HepG2 (cell line): ENCODE data around the gene RAB3GAP1.

Experiments
- ASH2L ChIP-seq: fragments of 300-600, 200-600 bp; sonication (generic); IDR thresholded peaks from 2 replicates; pipeline ENCODE4 v1.7.0; 2017; ENCODE audit warnings: low read depth, mild to moderate bottlenecking, moderate library complexity, mixed read lengths, low read length; ENCODE audit not compliant: insufficient read length
- CHCHD3 ChIP-seq: sonication (generic); formaldehyde crosslinking; IDR thresholded peaks from 2 replicates; pipeline ENCODE4 v1.8.0; 2022; ENCODE audit warnings: mild to moderate bottlenecking, missing genetic modification reagents, moderate library complexity
- ELF3 ChIP-seq: IDR thresholded peaks from 2 replicates; pipeline ENCODE4 v1.6.1; 2016; ENCODE audit warnings: missing genetic modification reagents, missing compliant biosample characterization
- EP300 ChIP-seq, 3 experiments: sonication (generic) in 1 of 3; formaldehyde crosslinking in 1 of 3; IDR thresholded peaks; 2 replicates each; pipeline versions ENCODE4 v1.5.1 to v1.6.1; 2011 to 2020; ENCODE audit warnings: low read depth in 2 of 3, low read length in 2 of 3, borderline replicate concordance in 1 of 3, improper control_type of control experiment in 1 of 3, mild to moderate bottlenecking in 1 of 3, missing genetic modification reagents in 1 of 3, moderate library complexity in 1 of 3
- HDAC2 ChIP-seq: sonication (generic); formaldehyde crosslinking; IDR thresholded peaks from 2 replicates; pipeline ENCODE4 v1.4.0; 2020; ENCODE audit warnings: missing genetic modification reagents
- POLR2A ChIP-seq, 2 experiments: IDR thresholded peaks; 2 replicates each; pipeline ENCODE4 v1.6.1; 2011; ENCODE audit warnings: low read depth in 2 of 2, low read length in 2 of 2, mild to moderate bottlenecking in 1 of 2, moderate library complexity in 1 of 2; ENCODE audit not compliant: insufficient read depth in 1 of 2
- SIN3B ChIP-seq: fragments of 150-350 bp; IDR thresholded peaks from 2 replicates; pipeline ENCODE4 v1.6.1; 2014; ENCODE audit warnings: low read length
- TCF12 ChIP-seq, 2 experiments: fragments of 450-650 bp in 1 of 2; sonication (generic) in 1 of 2; formaldehyde crosslinking in 1 of 2; IDR thresholded peaks; 2 replicates each; pipeline versions ENCODE4 v1.6.1 to v1.8.0; 2017 to 2022; ENCODE audit warnings: antibody characterized with exemption in 1 of 2, mild to moderate bottlenecking in 1 of 2, missing genetic modification reagents in 1 of 2, moderate library complexity in 1 of 2
- TF ChIP-seq, protein P1 (sequence below): sonication (generic); formaldehyde crosslinking; IDR thresholded peaks from 2 replicates; pipeline ENCODE4 v1.5.0; 2020; ENCODE audit warnings: mild to moderate bottlenecking, missing genetic modification reagents, moderate library complexity
- TF ChIP-seq, protein P2 (sequence below): sonication (generic); formaldehyde crosslinking; IDR thresholded peaks from 2 replicates; pipeline ENCODE4 v1.4.0; 2020; ENCODE audit warnings: missing genetic modification reagents
- TF ChIP-seq, protein P3 (sequence below), 2 experiments: IDR thresholded peaks; 2 replicates each; pipeline ENCODE4 v1.6.1; 2011 to 2012; ENCODE audit warnings: low read length in 2 of 2, borderline replicate concordance in 1 of 2, low read depth in 1 of 2, mild to moderate bottlenecking in 1 of 2, moderate library complexity in 1 of 2
- TF ChIP-seq, protein P4 (sequence below): sonication (generic); formaldehyde crosslinking; IDR thresholded peaks from 2 replicates; pipeline ENCODE4 v1.4.0; 2020; ENCODE audit warnings: missing genetic modification reagents
- TF ChIP-seq, protein P5 (sequence below): sonication (generic); formaldehyde crosslinking; IDR thresholded peaks from 2 replicates; pipeline ENCODE4 v1.4.0; 2020; ENCODE audit warnings: missing genetic modification reagents
- TF ChIP-seq, protein P6 (sequence below): sonication (generic); formaldehyde crosslinking; IDR thresholded peaks from 2 replicates; pipeline ENCODE4 v1.4.0; 2020; ENCODE audit warnings: missing genetic modification reagents, borderline replicate concordance

DNA sequence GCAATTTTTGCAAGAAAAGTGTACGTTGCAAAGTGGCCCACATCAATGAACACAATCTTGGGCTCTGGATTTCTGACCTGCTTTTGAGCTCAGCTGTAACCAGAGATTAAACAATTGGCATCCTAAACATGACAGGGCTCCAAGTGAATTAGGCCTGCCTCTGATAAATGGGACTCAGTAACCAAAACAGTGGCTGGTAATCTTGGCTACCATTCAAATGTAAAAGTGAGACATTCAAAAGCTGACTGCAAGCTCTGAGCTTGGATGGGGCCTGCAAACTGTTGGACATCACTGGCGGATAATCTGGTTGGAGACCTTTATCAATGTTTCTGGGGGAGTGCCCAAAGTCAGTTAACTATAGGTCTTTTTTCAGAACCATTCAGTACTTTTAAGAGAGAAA, 160.7 kb downstream of the RAB3GAP1 start:
- TF ChIP-seq, protein P1, sequence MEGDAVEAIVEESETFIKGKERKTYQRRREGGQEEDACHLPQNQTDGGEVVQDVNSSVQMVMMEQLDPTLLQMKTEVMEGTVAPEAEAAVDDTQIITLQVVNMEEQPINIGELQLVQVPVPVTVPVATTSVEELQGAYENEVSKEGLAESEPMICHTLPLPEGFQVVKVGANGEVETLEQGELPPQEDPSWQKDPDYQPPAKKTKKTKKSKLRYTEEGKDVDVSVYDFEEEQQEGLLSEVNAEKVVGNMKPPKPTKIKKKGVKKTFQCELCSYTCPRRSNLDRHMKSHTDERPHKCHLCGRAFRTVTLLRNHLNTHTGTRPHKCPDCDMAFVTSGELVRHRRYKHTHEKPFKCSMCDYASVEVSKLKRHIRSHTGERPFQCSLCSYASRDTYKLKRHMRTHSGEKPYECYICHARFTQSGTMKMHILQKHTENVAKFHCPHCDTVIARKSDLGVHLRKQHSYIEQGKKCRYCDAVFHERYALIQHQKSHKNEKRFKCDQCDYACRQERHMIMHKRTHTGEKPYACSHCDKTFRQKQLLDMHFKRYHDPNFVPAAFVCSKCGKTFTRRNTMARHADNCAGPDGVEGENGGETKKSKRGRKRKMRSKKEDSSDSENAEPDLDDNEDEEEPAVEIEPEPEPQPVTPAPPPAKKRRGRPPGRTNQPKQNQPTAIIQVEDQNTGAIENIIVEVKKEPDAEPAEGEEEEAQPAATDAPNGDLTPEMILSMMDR (CRISPR knock-in tag) = no peak
- TF ChIP-seq HDAC2 (CRISPR knock-in tag) = no peak
- TF ChIP-seq, protein P2, sequence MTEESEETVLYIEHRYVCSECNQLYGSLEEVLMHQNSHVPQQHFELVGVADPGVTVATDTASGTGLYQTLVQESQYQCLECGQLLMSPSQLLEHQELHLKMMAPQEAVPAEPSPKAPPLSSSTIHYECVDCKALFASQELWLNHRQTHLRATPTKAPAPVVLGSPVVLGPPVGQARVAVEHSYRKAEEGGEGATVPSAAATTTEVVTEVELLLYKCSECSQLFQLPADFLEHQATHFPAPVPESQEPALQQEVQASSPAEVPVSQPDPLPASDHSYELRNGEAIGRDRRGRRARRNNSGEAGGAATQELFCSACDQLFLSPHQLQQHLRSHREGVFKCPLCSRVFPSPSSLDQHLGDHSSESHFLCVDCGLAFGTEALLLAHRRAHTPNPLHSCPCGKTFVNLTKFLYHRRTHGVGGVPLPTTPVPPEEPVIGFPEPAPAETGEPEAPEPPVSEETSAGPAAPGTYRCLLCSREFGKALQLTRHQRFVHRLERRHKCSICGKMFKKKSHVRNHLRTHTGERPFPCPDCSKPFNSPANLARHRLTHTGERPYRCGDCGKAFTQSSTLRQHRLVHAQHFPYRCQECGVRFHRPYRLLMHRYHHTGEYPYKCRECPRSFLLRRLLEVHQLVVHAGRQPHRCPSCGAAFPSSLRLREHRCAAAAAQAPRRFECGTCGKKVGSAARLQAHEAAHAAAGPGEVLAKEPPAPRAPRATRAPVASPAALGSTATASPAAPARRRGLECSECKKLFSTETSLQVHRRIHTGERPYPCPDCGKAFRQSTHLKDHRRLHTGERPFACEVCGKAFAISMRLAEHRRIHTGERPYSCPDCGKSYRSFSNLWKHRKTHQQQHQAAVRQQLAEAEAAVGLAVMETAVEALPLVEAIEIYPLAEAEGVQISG (CRISPR knock-in tag) = no peak
- TF ChIP-seq, protein P3, sequence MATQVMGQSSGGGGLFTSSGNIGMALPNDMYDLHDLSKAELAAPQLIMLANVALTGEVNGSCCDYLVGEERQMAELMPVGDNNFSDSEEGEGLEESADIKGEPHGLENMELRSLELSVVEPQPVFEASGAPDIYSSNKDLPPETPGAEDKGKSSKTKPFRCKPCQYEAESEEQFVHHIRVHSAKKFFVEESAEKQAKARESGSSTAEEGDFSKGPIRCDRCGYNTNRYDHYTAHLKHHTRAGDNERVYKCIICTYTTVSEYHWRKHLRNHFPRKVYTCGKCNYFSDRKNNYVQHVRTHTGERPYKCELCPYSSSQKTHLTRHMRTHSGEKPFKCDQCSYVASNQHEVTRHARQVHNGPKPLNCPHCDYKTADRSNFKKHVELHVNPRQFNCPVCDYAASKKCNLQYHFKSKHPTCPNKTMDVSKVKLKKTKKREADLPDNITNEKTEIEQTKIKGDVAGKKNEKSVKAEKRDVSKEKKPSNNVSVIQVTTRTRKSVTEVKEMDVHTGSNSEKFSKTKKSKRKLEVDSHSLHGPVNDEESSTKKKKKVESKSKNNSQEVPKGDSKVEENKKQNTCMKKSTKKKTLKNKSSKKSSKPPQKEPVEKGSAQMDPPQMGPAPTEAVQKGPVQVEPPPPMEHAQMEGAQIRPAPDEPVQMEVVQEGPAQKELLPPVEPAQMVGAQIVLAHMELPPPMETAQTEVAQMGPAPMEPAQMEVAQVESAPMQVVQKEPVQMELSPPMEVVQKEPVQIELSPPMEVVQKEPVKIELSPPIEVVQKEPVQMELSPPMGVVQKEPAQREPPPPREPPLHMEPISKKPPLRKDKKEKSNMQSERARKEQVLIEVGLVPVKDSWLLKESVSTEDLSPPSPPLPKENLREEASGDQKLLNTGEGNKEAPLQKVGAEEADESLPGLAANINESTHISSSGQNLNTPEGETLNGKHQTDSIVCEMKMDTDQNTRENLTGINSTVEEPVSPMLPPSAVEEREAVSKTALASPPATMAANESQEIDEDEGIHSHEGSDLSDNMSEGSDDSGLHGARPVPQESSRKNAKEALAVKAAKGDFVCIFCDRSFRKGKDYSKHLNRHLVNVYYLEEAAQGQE (IDR thresholded peaks at IDR 0.05; ENCODE audit: borderline replicate concordance in 1 of 2, low read depth in 1 of 2, low read length in 2 of 2) = no peak
- no peak for TF ChIP-seq ELF3 (CRISPR knock-in tag)
- no peak for TF ChIP-seq TCF12 (IDR thresholded peaks at IDR 0.05)
- no peak for TF ChIP-seq TCF12 (CRISPR knock-in tag; IDR thresholded peaks at IDR 0.05)
- no peak for TF ChIP-seq POLR2A (IDR thresholded peaks at IDR 0.05; ENCODE audit: insufficient read depth in 1 of 2, low read depth in 2 of 2, low read length in 2 of 2)
- TF ChIP-seq SIN3B = no peak
- TF ChIP-seq, protein P4, sequence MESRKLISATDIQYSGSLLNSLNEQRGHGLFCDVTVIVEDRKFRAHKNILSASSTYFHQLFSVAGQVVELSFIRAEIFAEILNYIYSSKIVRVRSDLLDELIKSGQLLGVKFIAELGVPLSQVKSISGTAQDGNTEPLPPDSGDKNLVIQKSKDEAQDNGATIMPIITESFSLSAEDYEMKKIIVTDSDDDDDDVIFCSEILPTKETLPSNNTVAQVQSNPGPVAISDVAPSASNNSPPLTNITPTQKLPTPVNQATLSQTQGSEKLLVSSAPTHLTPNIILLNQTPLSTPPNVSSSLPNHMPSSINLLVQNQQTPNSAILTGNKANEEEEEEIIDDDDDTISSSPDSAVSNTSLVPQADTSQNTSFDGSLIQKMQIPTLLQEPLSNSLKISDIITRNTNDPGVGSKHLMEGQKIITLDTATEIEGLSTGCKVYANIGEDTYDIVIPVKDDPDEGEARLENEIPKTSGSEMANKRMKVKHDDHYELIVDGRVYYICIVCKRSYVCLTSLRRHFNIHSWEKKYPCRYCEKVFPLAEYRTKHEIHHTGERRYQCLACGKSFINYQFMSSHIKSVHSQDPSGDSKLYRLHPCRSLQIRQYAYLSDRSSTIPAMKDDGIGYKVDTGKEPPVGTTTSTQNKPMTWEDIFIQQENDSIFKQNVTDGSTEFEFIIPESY (CRISPR knock-in tag) = no peak
- TF ChIP-seq EP300 (IDR thresholded peaks at IDR 0.05; ENCODE audit: low read depth in 2 of 2, low read length in 2 of 2) = no peak
- TF ChIP-seq EP300 (CRISPR knock-in tag; IDR thresholded peaks at IDR 0.05; ENCODE audit: borderline replicate concordance) = no peak
- TF ChIP-seq ASH2L = no peak
- TF ChIP-seq, protein P5, sequence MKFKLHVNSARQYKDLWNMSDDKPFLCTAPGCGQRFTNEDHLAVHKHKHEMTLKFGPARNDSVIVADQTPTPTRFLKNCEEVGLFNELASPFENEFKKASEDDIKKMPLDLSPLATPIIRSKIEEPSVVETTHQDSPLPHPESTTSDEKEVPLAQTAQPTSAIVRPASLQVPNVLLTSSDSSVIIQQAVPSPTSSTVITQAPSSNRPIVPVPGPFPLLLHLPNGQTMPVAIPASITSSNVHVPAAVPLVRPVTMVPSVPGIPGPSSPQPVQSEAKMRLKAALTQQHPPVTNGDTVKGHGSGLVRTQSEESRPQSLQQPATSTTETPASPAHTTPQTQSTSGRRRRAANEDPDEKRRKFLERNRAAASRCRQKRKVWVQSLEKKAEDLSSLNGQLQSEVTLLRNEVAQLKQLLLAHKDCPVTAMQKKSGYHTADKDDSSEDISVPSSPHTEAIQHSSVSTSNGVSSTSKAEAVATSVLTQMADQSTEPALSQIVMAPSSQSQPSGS = no peak
- TF ChIP-seq CHCHD3 (CRISPR knock-in tag) = no peak
- TF ChIP-seq, protein P6, sequence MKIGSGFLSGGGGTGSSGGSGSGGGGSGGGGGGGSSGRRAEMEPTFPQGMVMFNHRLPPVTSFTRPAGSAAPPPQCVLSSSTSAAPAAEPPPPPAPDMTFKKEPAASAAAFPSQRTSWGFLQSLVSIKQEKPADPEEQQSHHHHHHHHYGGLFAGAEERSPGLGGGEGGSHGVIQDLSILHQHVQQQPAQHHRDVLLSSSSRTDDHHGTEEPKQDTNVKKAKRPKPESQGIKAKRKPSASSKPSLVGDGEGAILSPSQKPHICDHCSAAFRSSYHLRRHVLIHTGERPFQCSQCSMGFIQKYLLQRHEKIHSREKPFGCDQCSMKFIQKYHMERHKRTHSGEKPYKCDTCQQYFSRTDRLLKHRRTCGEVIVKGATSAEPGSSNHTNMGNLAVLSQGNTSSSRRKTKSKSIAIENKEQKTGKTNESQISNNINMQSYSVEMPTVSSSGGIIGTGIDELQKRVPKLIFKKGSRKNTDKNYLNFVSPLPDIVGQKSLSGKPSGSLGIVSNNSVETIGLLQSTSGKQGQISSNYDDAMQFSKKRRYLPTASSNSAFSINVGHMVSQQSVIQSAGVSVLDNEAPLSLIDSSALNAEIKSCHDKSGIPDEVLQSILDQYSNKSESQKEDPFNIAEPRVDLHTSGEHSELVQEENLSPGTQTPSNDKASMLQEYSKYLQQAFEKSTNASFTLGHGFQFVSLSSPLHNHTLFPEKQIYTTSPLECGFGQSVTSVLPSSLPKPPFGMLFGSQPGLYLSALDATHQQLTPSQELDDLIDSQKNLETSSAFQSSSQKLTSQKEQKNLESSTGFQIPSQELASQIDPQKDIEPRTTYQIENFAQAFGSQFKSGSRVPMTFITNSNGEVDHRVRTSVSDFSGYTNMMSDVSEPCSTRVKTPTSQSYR (CRISPR knock-in tag) = no peak
